Panc1 (cell line): ENCODE measurements around the gene KLB. TPM values are rescaled to one million over a fixed set of nuclear protein-coding genes. Genes with fewer than 3 reads are reported as not detected.

ENCODE experiments used
- ATAC-seq: fragments of 200-7000 bp; cut with Tn5 transposase; 2 replicates; pipeline ENCODE4 v1.9.1; 2020; ENCODE audit warnings: mild to moderate bottlenecking, moderate library complexity
- BruUV-seq: library from RNA; stranded (reverse); fragments of 400-500 nt; replicated peaks from 2 replicates; lab custom pipeline; 2021; lab: Mats Ljungman, UMichigan
- CTCF ChIA-PET: fragments of 300-600 bp; sonication (Branson Sonifier 250); formaldehyde crosslinking; loops from one replicate; lab custom pipeline; 2022; ENCODE audit warnings: antibody characterized with exemption; lab: Charles Lee
- POLR2A ChIA-PET: fragments of 300-600 bp; sonication (Branson Sonifier 250); formaldehyde crosslinking; loops from one replicate; lab custom pipeline; 2022; ENCODE audit warnings: antibody characterized with exemption; lab: Charles Lee
- DNase-seq: peaks from one replicate; pipeline ENCODE4 v3.0.0-alpha.2; 2010; ENCODE audit warnings: low read depth, low spot score
- H3K27ac ChIP-seq: 2 replicates; pipeline ENCODE4 v1.5.1; 2011; ENCODE audit warnings: mild to moderate bottlenecking, low read length, inconsistent platforms
- H3K27me3 ChIP-seq: fragments of 200-500 bp; sonication (Bioruptor generic); 2 replicates; pipeline ENCODE4 v1.6.0; 2014; ENCODE audit warnings: low read length, inconsistent platforms; ENCODE audit not compliant: control insufficient read depth, insufficient read depth
- H3K36me3 ChIP-seq: fragments of 200-500 bp; sonication (Bioruptor generic); 2 replicates; pipeline ENCODE4 v1.5.1; 2014; ENCODE audit warnings: inconsistent platforms, mild to moderate bottlenecking, low read length, moderate library complexity; ENCODE audit not compliant: control insufficient read depth, insufficient read depth
- H3K4me1 ChIP-seq: 2 replicates; pipeline ENCODE4 v1.5.1; 2011; ENCODE audit warnings: inconsistent platforms, mild to moderate bottlenecking, low read length, moderate library complexity; ENCODE audit not compliant: control insufficient read depth, insufficient read depth
- H3K4me3 ChIP-seq, 2 experiments: 2 replicates each; pipeline ENCODE4 v1.5.1; 2011 to 2012; ENCODE audit warnings: low read depth in 2 of 2, low read length in 2 of 2, mild to moderate bottlenecking in 2 of 2, inconsistent platforms in 1 of 2, moderate library complexity in 1 of 2
- H3K9me3 ChIP-seq: fragments of 200-500 bp; sonication (Bioruptor generic); 2 replicates; pipeline ENCODE4 v1.5.1; 2014; ENCODE audit warnings: low read depth, mild to moderate bottlenecking, inconsistent platforms, low read length, moderate library complexity; ENCODE audit not compliant: control insufficient read depth, insufficient read depth
- POLR2AphosphoS5 ChIP-seq: IDR thresholded peaks from 2 replicates; pipeline ENCODE4 v1.6.1; 2012; ENCODE audit warnings: mild to moderate bottlenecking, low read depth, low read length, moderate library complexity
- REST ChIP-seq, 2 experiments: IDR thresholded peaks; 2 replicates each; pipeline ENCODE4 v1.6.1; 2011 to 2012; ENCODE audit warnings: low read depth in 2 of 2, control low read depth in 1 of 2, low read length in 1 of 2, mild to moderate bottlenecking in 1 of 2, moderate library complexity in 1 of 2; ENCODE audit not compliant: insufficient read depth in 1 of 2
- SIN3A ChIP-seq: IDR thresholded peaks from 2 replicates; pipeline ENCODE4 v1.6.1; 2012; ENCODE audit warnings: low read depth, mild to moderate bottlenecking, low read length, moderate library complexity, borderline replicate concordance; ENCODE audit not compliant: insufficient read depth
- TCF7L2 ChIP-seq: IDR thresholded peaks from 2 replicates; pipeline ENCODE4 v1.6.1; 2011; ENCODE audit warnings: mild to moderate bottlenecking, low read depth, low read length, inconsistent platforms
- in situ Hi-C: cut with HindIII; loops from 2 replicates; pipeline ENCODE4 v1.10.0; 2016; ENCODE audit warnings: low sequenced_read_pairs, low pct_unique_long_range_greater_than_20kb
- intact Hi-C: fragments of 100-400 bp; cut with micrococcal nuclease; formaldehyde crosslinking; loops from one replicate; pipeline ENCODE4 v1.10.0; 2022; ENCODE audit not compliant: unreplicated experiment
- total RNA-seq: library from RNA; stranded (reverse); gene quantifications from one replicate; pipeline ENCODE4 v1.2.1, GENCODE V29; 2021; ENCODE audit not compliant: unreplicated experiment
- TF ChIP-seq, protein P1 (sequence below): fragments of 450-650 bp; IDR thresholded peaks from 2 replicates; pipeline ENCODE4 v1.5.1; 2017; ENCODE audit warnings: mild to moderate bottlenecking

KLB gene
- total RNA-seq, 1 experiment from 2014 or later, result not detected

- ChIA-PET CTCF (no interaction called here), POLR2A (no interaction called here)
- DNase-seq (peak; percentile 96), ATAC-seq (peak; percentile 96)
- Histone ChIP-seq H3K36me3 (peaks cover 44% of the 10 kb centered on the region), H3K27me3 (no peaks in the 10 kb centered on the region), H3K4me1 (peaks cover 9% of the 10 kb centered on the region), H3K9me3 (no peaks in the 10 kb centered on the region), H3K4me3 (peak within 1 kb of the TSS; percentile 93 to 94), H3K27ac (peak within 1 kb of the TSS; percentile 96)
- no TSS peak for BruUV-seq
- intact Hi-C loops (no loop called here), in situ Hi-C loops (no loop called here)
- TF ChIP-seq, protein P1, sequence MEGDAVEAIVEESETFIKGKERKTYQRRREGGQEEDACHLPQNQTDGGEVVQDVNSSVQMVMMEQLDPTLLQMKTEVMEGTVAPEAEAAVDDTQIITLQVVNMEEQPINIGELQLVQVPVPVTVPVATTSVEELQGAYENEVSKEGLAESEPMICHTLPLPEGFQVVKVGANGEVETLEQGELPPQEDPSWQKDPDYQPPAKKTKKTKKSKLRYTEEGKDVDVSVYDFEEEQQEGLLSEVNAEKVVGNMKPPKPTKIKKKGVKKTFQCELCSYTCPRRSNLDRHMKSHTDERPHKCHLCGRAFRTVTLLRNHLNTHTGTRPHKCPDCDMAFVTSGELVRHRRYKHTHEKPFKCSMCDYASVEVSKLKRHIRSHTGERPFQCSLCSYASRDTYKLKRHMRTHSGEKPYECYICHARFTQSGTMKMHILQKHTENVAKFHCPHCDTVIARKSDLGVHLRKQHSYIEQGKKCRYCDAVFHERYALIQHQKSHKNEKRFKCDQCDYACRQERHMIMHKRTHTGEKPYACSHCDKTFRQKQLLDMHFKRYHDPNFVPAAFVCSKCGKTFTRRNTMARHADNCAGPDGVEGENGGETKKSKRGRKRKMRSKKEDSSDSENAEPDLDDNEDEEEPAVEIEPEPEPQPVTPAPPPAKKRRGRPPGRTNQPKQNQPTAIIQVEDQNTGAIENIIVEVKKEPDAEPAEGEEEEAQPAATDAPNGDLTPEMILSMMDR, result no peak
- TF ChIP-seq TCF7L2 (0 out of 2 replicates have a peak, but pooled peaks have one; percentile 17), POLR2AphosphoS5 (peak; percentile 97), REST (IDR thresholded peaks at IDR 0.05; ENCODE audit: insufficient read depth in 1 of 2, low read depth in 2 of 2, low read length in 1 of 2) (no peak), SIN3A (no peak)
Observed at GRCh38 chr4:39458505-39459300, 52.0 kb downstream of the KLB start, which contains the start of the genes LIAS and RPL9. Gene LIAS, plus strand, starts transcription at chr4:39459056. Its CDS starts 62 bp downstream, at chr4:39459118. Gene RPL9, minus strand, starts transcription at chr4:39458922. Its CDS starts 483 bp downstream, at chr4:39458439.

DNA sequence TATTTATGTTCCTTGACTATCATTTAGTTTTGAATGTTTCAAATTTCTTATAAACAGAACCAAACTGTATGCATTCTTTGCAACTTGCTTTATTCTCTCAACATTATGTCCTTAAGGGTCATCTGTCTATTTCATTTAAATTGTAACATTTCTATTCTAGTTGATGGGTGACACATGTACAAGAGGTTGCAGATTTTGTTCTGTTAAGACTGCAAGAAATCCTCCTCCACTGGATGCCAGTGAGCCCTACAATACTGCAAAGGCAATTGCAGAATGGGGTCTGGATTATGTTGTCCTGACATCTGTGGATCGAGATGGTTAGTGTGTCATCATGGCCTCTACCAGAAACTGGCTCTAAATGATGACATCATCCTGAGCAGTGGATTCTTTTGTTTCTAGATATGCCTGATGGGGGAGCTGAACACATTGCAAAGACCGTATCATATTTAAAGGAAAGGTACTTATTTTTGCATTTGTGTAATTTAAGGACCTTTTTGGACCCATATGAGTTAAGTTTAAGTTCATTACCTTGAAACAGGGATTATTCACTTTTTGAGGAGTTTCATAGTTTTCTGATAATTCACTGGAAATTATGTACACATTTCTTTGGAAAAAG, 58.3 kb downstream of the KLB start:
- POLR2A ChIA-PET, result no interaction called here
- Histone ChIP-seq H3K9me3 (no peaks in the 10 kb centered on the region), H3K4me3 (no peak overlapping the region), H3K27me3 (no peaks in the 10 kb centered on the region), H3K36me3 (peaks cover 4% of the 10 kb centered on the region; the same call in 1 of the 2 replicates), H3K4me1 (no peaks in the 10 kb centered on the region), H3K27ac (no peak overlapping the region; the same call in 1 of the 2 replicates)
- intact Hi-C loops (no loop called here), in situ Hi-C loops (no loop called here)
- ATAC-seq (peak; percentile 69; the same call in 1 of the 2 replicates), DNase-seq (no peak)
- no TSS peak for BruUV-seq
- TF ChIP-seq, protein P1, result 0 out of 2 replicates have a peak, but pooled peaks have one; percentile 18
- no peak for TF ChIP-seq POLR2AphosphoS5
- CTCF ChIA-PET, result no interaction called here
